ENCODE results near the gene SPZ1.

SPZ1 gene

GRCh38 chr5:80308526-80308925 is 11.3 kb upstream of the SPZ1 start:
- Histone ChIP-seq H3K79me2 (ENCODE audit: low read length) (no peaks in the 10 kb centered on the region), H3K4me1 (ENCODE audit: low read length) (no peaks in the 10 kb centered on the region), H3K4me3 (ENCODE audit: low read length) (no peak overlapping the region), H3K36me3 (replicated peaks; ENCODE audit: low read depth, low read length) (no peaks in the 10 kb centered on the region), H2AFZ (ENCODE audit: low read depth, low read length) (no peak overlapping the region), H3K4me2 (ENCODE audit: low read length) (no peak overlapping the region), H3K9ac (ENCODE audit: low read length) (no peak overlapping the region), H3K27me3 (ENCODE audit: low read depth, low read length) (no peaks in the 10 kb centered on the region), H3K9me3 (ENCODE audit: insufficient read depth, low read length) (no peaks in the 10 kb centered on the region), H3K27ac (ENCODE audit: low read length) (no peak overlapping the region), H4K20me1 (ENCODE audit: insufficient read depth, low read length) (no peaks in the 10 kb centered on the region)
- TF ChIP-seq, protein P1, sequence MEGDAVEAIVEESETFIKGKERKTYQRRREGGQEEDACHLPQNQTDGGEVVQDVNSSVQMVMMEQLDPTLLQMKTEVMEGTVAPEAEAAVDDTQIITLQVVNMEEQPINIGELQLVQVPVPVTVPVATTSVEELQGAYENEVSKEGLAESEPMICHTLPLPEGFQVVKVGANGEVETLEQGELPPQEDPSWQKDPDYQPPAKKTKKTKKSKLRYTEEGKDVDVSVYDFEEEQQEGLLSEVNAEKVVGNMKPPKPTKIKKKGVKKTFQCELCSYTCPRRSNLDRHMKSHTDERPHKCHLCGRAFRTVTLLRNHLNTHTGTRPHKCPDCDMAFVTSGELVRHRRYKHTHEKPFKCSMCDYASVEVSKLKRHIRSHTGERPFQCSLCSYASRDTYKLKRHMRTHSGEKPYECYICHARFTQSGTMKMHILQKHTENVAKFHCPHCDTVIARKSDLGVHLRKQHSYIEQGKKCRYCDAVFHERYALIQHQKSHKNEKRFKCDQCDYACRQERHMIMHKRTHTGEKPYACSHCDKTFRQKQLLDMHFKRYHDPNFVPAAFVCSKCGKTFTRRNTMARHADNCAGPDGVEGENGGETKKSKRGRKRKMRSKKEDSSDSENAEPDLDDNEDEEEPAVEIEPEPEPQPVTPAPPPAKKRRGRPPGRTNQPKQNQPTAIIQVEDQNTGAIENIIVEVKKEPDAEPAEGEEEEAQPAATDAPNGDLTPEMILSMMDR (IDR thresholded peaks at IDR 0.05; ENCODE audit: low read depth, low read length) = no peak
- no peak for TF ChIP-seq EZH2phosphoT487 (IDR thresholded peaks at IDR 0.05; ENCODE audit: low read depth)

- H3K27ac ChIP-seq (ENCODE audit: low read length) = no peak overlapping the region
- H3K4me1 ChIP-seq (ENCODE audit: low read length) = no peaks in the 10 kb centered on the region
- TF ChIP-seq, protein P1 (IDR thresholded peaks at IDR 0.05; ENCODE audit: low read depth, low read length) = no peak
- TF ChIP-seq EZH2phosphoT487 (IDR thresholded peaks at IDR 0.05; ENCODE audit: low read depth) = no peak
- H3K9me3 ChIP-seq (ENCODE audit: insufficient read depth, low read length) = no peaks in the 10 kb centered on the region
- H3K79me2 ChIP-seq (ENCODE audit: low read length) = no peaks in the 10 kb centered on the region
- H3K4me2 ChIP-seq (ENCODE audit: low read length) = no peak overlapping the region
- H3K4me3 ChIP-seq (ENCODE audit: low read length) = no peak overlapping the region
- H4K20me1 ChIP-seq (ENCODE audit: insufficient read depth, low read length) = no peaks in the 10 kb centered on the region
- H3K36me3 ChIP-seq (replicated peaks; ENCODE audit: low read depth, low read length) = no peaks in the 10 kb centered on the region
- no peaks in the 10 kb centered on the region for H3K27me3 ChIP-seq (ENCODE audit: low read depth, low read length)
- no peak overlapping the region for H3K9ac ChIP-seq (ENCODE audit: low read length)
- no peak overlapping the region for H2AFZ ChIP-seq (ENCODE audit: low read depth, low read length)
Measured at GRCh38 chr5:80309871-80310665, 9.7 kb upstream of the SPZ1 start.

DNA sequence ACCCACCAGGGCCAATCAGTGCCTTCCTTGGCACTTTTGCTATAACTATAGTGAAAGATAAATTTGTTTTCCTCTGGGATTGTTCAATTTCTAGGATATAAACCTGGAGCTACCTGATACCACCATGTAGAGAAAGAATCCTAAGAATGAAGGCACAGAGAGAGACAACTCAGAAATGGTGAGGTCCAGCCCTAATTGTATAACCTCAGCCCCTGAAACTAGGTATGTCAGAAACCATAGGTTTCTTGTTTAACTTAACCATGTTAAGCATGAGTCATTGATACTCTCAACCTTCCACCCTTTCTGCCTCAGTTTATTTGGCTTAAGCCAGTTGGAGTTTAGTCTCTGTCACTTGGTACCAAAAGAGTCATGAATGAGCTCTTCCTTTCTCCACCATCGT is 4.6 kb upstream of the SPZ1 start:
- no peak overlapping the region for H3K4me2 ChIP-seq (ENCODE audit: low read length)
- H3K9ac ChIP-seq (ENCODE audit: low read length) = no peak overlapping the region
- H3K4me3 ChIP-seq (ENCODE audit: low read length) = no peak overlapping the region
- H3K27me3 ChIP-seq (ENCODE audit: low read depth, low read length) = no peaks in the 10 kb centered on the region; the same call in 1 of the 2 replicates
- H3K9me3 ChIP-seq (ENCODE audit: insufficient read depth, low read length) = no peaks in the 10 kb centered on the region
- no peaks in the 10 kb centered on the region for H4K20me1 ChIP-seq (ENCODE audit: insufficient read depth, low read length)
- no peak overlapping the region for H3K27ac ChIP-seq (ENCODE audit: low read length)
- no peaks in the 10 kb centered on the region for H3K36me3 ChIP-seq (replicated peaks; ENCODE audit: low read depth, low read length)
- no peak overlapping the region for H2AFZ ChIP-seq (ENCODE audit: low read depth, low read length)
- no peaks in the 10 kb centered on the region for H3K4me1 ChIP-seq (ENCODE audit: low read length)
- H3K79me2 ChIP-seq (ENCODE audit: low read length) = no peaks in the 10 kb centered on the region
- TF ChIP-seq, protein P1 (IDR thresholded peaks at IDR 0.05; ENCODE audit: low read depth, low read length) = no peak
- TF ChIP-seq EZH2phosphoT487 (IDR thresholded peaks at IDR 0.05; ENCODE audit: low read depth) = no peak

GRCh38 chr5:80318212-80318611 is 1.6 kb upstream of the SPZ1 start:
- Histone ChIP-seq H3K4me2 (ENCODE audit: low read length) (no peak overlapping the region), H4K20me1 (ENCODE audit: insufficient read depth, low read length) (no peaks in the 10 kb centered on the region), H3K4me1 (ENCODE audit: low read length) (no peaks in the 10 kb centered on the region), H3K27ac (ENCODE audit: low read length) (no peak overlapping the region), H3K27me3 (ENCODE audit: low read depth, low read length) (peaks cover 7% of the 10 kb centered on the region), H3K9ac (ENCODE audit: low read length) (no peak overlapping the region), H3K79me2 (ENCODE audit: low read length) (no peaks in the 10 kb centered on the region), H3K4me3 (ENCODE audit: low read length) (no peak overlapping the region), H3K36me3 (replicated peaks; ENCODE audit: low read depth, low read length) (no peaks in the 10 kb centered on the region), H2AFZ (ENCODE audit: low read depth, low read length) (no peak overlapping the region), H3K9me3 (ENCODE audit: insufficient read depth, low read length) (no peaks in the 10 kb centered on the region)
- no peak for TF ChIP-seq EZH2phosphoT487 (IDR thresholded peaks at IDR 0.05; ENCODE audit: low read depth)
- TF ChIP-seq, protein P1 (IDR thresholded peaks at IDR 0.05; ENCODE audit: low read depth, low read length) = no peak

Data from OCI-LY3 (cell line).